Left forelimb (tissue), 1 donor: ENCODE data around the gene LRRC30.
"Not testable (repeated sequence)": the region's sequence is repeated elsewhere in the genome, so short reads cannot be mapped to it uniquely, and the experiment has no call there.

Source experiments
- DNase-seq: peaks from one replicate; pipeline ENCODE4 v3.0.0-alpha.2; 2018; ENCODE audit warnings: low spot score

The LRRC30 gene

GRCh38 chr18:7230626-7231349 is at the start of gene LRRC30:
Gene LRRC30, plus strand, starts transcription at chr18:7231089. Its CDS starts 50 bp downstream, at chr18:7231139.
- no peak for DNase-seq

GRCh38 chr18:7185701-7186100 is 45.2 kb upstream of the LRRC30 start:
- DNase-seq, result no peak

GRCh38 chr18:7190547-7191156 is 40.2 kb upstream of the LRRC30 start:
- DNase-seq, result no peak

- no peak for DNase-seq
These were observed 39.2 kb upstream of the LRRC30 start for GRCh38 chr18:7191736-7192135.

- no peak for DNase-seq
These were observed 35.6 kb upstream of the LRRC30 start for GRCh38 chr18:7195266-7195665.

GRCh38 chr18:7196421-7196820 is 34.5 kb upstream of the LRRC30 start:
- DNase-seq, result no peak

- no peak for DNase-seq
These were observed 33.0 kb upstream of the LRRC30 start for GRCh38 chr18:7197854-7198253.

GRCh38 chr18:7198326-7198725 is 32.6 kb upstream of the LRRC30 start:
- no peak for DNase-seq

GRCh38 chr18:7201096-7201495 is 29.8 kb upstream of the LRRC30 start:
- DNase-seq, result no peak

GRCh38 chr18:7202169-7202568 is 28.7 kb upstream of the LRRC30 start:
- no peak for DNase-seq

- not testable (repeated sequence) for DNase-seq
These were observed 27.3 kb upstream of the LRRC30 start for GRCh38 chr18:7203601-7204000.

- no peak for DNase-seq
These were observed 25.5 kb upstream of the LRRC30 start for GRCh38 chr18:7205346-7205745.

- DNase-seq, result no peak
These were observed 24.7 kb upstream of the LRRC30 start for GRCh38 chr18:7206217-7206616.

- DNase-seq, result no peak
These were observed 23.4 kb upstream of the LRRC30 start for GRCh38 chr18:7207366-7207915.

- DNase-seq, result no peak
These were observed 9.3 kb upstream of the LRRC30 start for GRCh38 chr18:7221424-7222155.

- DNase-seq, result no peak
These were observed 6.7 kb upstream of the LRRC30 start for GRCh38 chr18:7224198-7224597.

GRCh38 chr18:7232218-7232617 is 1.3 kb downstream of the LRRC30 start:
- no peak for DNase-seq

- no peak for DNase-seq
These were observed 2.4 kb downstream of the LRRC30 start for GRCh38 chr18:7233134-7233810.

- no peak for DNase-seq
These were observed 3.2 kb downstream of the LRRC30 start for GRCh38 chr18:7234091-7234490.

- no peak for DNase-seq
These were observed 4.1 kb downstream of the LRRC30 start for GRCh38 chr18:7234956-7235355.

- DNase-seq, result no peak
These were observed 5.2 kb downstream of the LRRC30 start for GRCh38 chr18:7236072-7236471.

- DNase-seq, result no peak
These were observed 6.0 kb downstream of the LRRC30 start for GRCh38 chr18:7236933-7237332.
